GM18517 (cell line): Measurements from ENCODE around the gene RAD51B.

Source experiments
- ATAC-seq: cut with Tn5 transposase; IDR thresholded peaks from one replicate; pipeline ENCODE4 v1.9.1; 2021; ENCODE audit warnings: mild to moderate bottlenecking, moderate library complexity; ENCODE audit not compliant: unreplicated experiment

Gene RAD51B

DNA sequence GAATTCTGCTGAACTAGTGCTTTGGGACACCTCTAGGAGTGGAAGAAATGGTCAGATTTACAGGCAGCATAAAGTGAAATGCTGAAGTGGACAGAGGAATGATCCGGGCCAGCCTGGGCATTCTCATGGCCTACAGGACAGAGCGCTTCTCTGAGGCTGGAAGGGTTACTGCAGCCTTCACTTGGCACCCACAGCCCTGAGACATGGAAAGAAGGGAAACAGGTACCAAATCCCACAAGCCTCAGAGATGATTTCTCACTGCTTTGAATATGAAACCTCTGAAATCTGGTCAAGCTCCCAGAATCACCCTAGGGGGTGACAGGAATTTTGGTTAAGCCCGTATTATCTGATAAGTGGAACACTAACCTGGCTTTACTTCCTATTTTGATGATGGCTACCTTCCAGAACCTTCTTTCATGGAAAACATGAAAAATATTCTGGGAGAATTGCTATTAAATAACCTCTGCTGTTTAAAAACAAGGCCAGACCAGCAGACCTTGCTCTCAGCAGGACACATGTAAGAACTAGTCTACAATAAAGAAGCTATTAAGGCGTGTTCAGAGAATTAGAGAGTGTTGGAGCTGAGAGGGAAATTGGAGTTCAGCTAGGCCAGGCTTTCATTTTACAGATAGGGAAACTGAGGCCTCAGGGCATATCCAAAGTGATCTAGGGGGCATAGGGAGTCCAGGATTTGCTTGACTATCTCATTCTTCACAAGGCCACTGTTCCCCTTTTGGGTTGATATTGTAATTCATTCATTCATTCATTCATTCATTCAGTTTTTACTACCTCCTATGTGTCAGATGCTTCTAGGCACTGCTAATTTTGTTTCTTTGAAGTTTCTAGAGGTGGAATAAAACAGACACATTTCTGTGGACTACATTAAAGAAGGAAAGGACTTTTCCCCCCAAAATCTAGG is 691.8 kb downstream of the RAD51B start:
- ATAC-seq: no peak

- no peak for ATAC-seq
Observed at GRCh38 chr14:68512088-68512487, 692.5 kb downstream of the RAD51B start.

DNA sequence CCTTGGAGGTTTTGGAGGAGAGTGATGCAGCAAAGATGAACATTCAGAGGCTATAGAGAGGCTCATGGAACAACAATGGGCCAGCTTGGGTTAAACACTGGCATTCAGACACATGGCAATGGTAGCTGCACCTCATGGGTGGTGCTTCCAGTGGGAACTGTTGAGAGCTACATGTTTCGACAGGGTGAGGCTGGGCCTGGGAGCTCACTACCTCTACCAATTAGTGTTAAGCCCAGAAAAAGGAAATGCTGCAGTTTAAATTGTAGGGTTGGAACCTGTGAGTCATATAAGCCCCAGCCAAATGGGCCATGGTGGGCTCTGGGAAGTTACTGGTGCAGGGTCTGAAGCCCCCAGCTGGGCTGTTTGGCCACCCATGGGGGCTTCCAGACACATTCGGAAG is 693.6 kb downstream of the RAD51B start:
- no peak for ATAC-seq

DNA sequence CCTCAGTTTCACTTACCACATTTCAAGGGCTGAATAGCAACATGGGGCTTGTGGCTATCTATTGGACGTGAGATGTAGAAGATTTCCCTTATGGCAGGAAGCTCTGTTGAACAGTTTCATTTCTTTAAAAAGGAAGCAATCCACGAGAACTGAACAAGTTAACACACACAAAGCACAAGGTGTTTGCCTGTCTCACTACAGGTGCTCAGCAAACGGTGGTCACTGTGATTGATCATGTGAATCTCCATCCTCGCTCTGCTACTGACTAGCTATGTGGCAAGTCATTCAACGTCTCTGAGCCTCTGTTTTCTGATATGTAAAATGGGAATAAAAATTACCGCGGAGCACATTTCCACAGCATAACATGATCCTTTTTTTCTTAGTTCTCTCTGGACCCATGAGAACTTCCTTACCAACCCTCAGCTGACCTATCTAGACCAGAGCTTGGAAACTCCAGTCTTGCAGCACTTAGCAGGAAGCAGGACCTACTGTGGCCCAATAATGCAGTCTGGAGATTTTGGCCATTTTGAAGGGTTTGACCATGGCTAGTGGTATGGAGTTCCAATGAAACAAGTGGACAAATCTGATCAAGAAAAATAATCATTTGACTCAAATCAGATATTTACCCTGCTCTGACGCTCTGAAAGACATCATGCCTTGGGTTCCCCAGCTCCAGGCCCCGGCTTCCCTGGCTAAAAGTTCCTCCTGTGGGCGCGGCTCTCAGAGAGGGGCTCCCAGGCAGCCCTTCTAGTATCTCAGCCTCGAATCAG is 694.4 kb downstream of the RAD51B start:
- peak; percentile 63 for ATAC-seq

- ATAC-seq: no peak
Observed at GRCh38 chr14:68514608-68515194, 695.1 kb downstream of the RAD51B start.

DNA sequence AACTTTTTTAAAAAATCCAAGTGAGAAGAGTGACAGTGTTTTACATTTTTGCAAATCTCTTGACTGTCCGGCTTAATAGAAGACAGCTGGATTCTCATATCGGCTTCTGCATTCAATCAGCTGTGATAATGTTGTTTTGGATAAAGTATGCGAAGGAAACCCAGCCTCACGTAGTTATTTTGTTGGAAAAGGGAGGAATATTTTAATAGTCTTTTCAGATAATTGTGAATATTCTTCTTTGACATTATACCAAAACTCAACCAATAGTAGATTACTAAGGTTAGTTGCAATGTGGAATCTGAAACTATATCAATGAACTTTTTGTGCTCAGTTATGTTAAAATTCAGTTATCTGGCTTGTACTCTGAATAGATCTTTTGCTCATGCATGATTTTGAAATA is 696.8 kb downstream of the RAD51B start:
- no peak for ATAC-seq

DNA sequence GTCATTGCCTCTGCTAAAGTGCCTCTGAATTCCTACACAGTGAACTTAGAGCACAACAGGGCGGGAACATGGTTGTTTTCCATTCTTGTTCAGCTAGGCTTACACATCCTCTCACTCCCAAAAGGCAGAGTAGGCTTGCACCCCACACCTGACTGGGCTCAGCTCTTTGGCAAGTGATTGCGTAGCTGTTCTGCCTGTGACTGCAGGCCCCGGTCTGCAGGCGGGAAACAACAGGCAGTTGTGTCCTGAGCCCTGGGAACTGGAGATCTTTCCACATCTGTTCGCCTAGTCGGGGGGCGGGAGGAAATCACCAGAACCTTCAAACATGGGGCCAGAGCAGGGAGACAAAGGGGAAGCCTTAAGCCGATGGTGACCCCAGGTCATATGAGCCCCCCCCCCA is 698.6 kb downstream of the RAD51B start:
- no peak for ATAC-seq

DNA sequence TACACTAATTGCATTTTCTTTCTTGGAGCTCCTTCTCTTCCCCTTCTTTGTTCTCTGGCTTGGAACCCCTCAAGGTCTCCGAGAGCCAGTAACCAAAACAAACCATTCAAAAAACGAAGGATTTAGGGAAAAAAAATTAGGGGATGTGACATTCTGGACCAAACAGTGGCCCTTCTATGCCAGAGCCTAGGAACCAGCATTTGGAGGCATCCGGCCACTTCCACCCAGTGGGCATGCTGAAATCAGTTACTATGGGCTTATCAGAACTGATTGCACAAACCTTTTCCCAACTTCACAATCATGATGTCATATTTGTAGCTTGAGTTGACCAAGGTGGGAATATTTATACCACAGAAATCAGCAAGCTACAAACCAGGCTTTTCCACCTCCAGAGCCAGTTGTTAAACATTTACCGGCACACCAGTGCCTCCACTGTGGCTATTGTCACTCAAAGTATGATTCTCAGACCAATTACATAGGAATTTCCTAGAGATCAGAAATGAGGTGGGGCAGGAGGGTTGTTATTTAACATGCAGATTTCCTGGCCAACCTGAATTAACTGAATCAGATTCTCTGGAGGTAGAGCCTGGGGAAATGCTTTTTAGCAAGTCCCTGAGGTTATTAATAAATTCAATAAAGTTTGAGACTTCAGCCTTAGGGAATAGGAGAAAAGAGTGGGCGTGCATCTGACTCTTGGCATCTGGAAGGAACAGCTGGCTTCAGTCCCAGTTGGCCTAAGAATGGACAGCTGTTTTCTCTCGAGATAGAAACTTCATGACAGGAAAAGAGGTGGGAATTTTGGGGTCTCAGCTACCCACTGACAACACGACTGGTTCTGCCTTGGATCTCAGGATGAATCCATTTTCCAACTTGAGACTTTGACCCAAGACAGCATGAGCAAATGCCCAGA is 699.4 kb downstream of the RAD51B start:
- no peak for ATAC-seq

GRCh38 chr14:68519671-68520187 is 700.1 kb downstream of the RAD51B start:
- ATAC-seq: peak; percentile 68

GRCh38 chr14:68520637-68521556 is 701.3 kb downstream of the RAD51B start:
- ATAC-seq: no peak

DNA sequence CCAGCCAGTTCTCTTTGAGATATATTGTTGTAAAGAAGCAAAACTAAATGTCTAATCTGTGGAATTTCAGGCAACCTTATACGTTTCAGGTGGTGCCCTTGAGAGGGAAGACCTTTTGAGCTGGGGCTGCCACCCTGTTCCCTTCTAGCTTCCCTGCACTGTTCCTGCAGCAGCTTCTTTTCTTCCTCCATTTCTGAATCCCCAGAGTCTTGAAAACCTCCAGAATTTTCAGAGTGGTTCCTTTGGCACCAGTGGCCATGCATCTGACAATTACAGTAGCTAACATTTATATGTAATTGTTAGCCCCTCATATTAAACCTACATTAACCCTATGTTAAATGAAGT is 702.0 kb downstream of the RAD51B start:
- ATAC-seq: no peak

DNA sequence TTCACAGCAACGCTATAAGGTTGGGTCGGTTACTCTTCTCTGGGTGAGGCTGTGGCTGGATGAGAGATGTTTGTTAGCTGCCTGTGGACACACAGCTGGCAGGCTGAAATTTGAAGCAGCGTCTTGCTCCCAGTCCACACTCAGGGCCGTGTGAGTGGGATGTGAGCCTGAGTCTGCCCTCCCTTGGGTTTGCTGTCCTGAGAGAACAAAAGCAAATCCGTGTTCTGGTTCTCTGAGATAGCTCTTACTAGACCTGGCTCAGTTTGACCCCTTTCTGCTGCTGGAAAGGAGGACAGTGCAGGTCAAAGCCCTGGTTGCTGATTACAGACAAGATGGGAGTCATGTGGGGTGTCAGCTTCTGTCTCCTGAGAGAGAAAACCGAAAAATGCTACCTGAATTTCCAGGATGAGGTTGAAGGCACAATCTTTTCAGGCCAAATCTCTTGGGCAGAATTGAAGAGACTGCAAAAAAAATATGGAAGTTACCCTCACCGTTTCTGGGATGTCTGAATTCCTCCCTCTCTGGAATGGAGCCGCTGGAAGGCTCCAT is 702.5 kb downstream of the RAD51B start:
- no peak for ATAC-seq

DNA sequence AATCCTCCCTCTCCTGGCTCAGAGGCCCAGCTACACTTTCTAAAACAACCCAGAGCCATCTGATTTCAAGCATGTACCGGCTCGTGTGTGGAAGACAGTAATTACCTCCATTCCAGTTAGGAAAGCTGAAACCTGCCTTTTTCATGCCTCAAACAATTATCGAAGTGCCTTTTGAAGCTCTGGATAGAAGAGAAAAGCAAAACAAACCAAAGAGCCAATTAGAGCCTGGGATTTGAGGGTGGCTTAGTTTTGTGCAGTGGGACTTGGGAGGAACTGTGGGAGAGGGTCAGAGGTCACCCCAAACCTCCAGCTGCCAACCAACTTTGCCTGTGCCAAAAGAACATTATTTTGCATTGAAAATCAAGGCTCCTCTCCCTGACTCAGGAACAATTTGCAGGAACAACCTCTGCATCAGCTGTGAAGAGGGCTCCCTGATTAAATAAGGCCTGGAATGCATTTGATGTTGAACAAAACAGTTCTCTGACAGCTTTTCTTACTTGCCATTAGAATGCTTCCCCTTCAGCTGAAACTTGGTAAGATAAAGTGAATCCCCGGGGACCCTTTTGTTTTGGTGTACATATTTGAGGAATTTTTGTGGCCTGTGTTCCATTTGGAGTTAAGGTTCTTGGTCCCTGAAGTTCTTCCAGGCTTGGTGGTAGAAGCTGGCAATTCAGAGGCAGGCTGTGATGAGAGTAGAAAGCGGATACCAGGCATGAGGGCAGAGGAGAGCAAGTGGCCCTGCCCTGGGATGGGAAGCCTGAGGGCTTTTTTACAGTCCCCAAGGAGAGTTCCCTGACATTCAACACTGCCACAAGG is 703.1 kb downstream of the RAD51B start:
- ATAC-seq: no peak

- ATAC-seq: no peak
Observed at GRCh38 chr14:68523326-68523610, 703.7 kb downstream of the RAD51B start.

GRCh38 chr14:68523989-68524725 is 704.6 kb downstream of the RAD51B start:
- ATAC-seq: no peak

DNA sequence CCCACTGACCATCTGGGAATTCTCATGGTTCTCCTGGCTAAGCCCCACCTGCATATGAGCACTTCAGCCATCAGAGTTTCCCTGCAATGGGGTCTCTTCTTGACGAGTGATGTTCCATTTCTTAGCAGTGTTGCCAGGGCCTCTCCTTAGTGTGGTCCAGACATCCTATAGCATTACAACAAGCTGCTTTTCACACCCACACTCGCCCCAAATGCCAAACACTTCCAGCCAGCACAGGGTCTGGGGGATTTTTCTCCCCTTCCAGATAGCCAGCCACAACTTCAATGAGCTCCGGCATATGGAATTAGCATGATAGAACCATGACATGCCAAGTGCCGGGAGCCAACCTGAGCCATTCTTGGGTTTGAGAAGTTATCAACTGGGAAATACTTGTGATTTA is 705.9 kb downstream of the RAD51B start:
- no peak for ATAC-seq

- no peak for ATAC-seq
Observed at GRCh38 chr14:68526512-68527091, 707.0 kb downstream of the RAD51B start.
